ENCODE measurements around the gene ACKR2.

GRCh38 chr3:42839616-42840015 lies 30.4 kb downstream of the ACKR2 start:
- TF ChIP-seq ZBTB1 (tag by site-specific recombination; IDR thresholded peaks at IDR 0.05): no peak
- no peak for TF ChIP-seq ZNF76 (tag by site-specific recombination; IDR thresholded peaks at IDR 0.05; ENCODE audit: borderline replicate concordance, low read depth)
- no peak for TF ChIP-seq ZNF510 (tag by site-specific recombination; IDR thresholded peaks at IDR 0.05; ENCODE audit: insufficient replicate concordance)
- TF ChIP-seq CTCF (tag by site-specific recombination; IDR thresholded peaks at IDR 0.05): 0 out of 2 replicates have a peak, but pooled peaks have one; percentile 34
- TF ChIP-seq REST (tag by site-specific recombination; IDR thresholded peaks at IDR 0.05): no peak
- TF ChIP-seq ZNF394 (tag by site-specific recombination; IDR thresholded peaks at IDR 0.05; ENCODE audit: borderline replicate concordance): no peak
- TF ChIP-seq ZNF24 (tag by site-specific recombination; IDR thresholded peaks at IDR 0.05): no peak
- no peak for TF ChIP-seq ELK4 (IDR thresholded peaks at IDR 0.05; ENCODE audit: borderline replicate concordance, low read depth, low read length)
- peak; percentile 53 for TF ChIP-seq ZNF654 (tag by site-specific recombination; IDR thresholded peaks at IDR 0.05; ENCODE audit: low read depth)
- TF ChIP-seq ZNF211 (tag by site-specific recombination; IDR thresholded peaks at IDR 0.05; ENCODE audit: low read depth): no peak
- TF ChIP-seq, protein P1, sequence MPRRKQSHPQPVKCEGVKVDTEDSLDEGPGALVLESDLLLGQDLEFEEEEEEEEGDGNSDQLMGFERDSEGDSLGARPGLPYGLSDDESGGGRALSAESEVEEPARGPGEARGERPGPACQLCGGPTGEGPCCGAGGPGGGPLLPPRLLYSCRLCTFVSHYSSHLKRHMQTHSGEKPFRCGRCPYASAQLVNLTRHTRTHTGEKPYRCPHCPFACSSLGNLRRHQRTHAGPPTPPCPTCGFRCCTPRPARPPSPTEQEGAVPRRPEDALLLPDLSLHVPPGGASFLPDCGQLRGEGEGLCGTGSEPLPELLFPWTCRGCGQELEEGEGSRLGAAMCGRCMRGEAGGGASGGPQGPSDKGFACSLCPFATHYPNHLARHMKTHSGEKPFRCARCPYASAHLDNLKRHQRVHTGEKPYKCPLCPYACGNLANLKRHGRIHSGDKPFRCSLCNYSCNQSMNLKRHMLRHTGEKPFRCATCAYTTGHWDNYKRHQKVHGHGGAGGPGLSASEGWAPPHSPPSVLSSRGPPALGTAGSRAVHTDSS (tag by site-specific recombination; IDR thresholded peaks at IDR 0.05): no peak
- no peak for TF ChIP-seq ZNF354C (tag by site-specific recombination; IDR thresholded peaks at IDR 0.05; ENCODE audit: borderline replicate concordance, low read depth)

Data from HEK293 (cell line).